HL-60 (cell line): ENCODE measurements around the gene ME1.

Experiments
- POLR2AphosphoS5 ChIP-seq: IDR thresholded peaks from 2 replicates; pipeline ENCODE4 v1.6.1; 2012; ENCODE audit warnings: low read depth
- TF ChIP-seq, protein P1 (sequence below): IDR thresholded peaks from one replicate; pipeline ENCODE4 v1.5.1; 2011; ENCODE audit warnings: low read length, control low read depth, inconsistent platforms; ENCODE audit not compliant: insufficient read depth

DNA sequence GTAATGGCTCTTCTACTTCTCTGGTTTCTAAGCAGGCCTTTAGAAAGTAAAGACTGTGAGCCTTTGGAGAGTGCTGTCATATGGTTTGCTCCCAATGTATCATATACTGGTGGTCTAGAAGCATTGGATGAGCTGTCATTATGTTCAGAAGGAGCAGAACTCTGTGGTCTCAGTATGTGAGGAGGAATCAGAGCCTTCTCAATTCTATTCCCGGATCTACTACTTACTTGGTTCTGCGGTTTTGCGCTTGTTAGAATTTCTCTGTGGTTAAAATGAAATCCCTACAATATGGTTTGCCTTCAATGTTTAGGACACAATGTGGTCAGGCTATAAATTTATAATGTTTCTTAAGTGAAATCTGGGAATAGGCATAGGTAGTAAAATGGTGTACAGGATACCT is 173.1 kb downstream of the ME1 start:
- TF ChIP-seq, protein P1, sequence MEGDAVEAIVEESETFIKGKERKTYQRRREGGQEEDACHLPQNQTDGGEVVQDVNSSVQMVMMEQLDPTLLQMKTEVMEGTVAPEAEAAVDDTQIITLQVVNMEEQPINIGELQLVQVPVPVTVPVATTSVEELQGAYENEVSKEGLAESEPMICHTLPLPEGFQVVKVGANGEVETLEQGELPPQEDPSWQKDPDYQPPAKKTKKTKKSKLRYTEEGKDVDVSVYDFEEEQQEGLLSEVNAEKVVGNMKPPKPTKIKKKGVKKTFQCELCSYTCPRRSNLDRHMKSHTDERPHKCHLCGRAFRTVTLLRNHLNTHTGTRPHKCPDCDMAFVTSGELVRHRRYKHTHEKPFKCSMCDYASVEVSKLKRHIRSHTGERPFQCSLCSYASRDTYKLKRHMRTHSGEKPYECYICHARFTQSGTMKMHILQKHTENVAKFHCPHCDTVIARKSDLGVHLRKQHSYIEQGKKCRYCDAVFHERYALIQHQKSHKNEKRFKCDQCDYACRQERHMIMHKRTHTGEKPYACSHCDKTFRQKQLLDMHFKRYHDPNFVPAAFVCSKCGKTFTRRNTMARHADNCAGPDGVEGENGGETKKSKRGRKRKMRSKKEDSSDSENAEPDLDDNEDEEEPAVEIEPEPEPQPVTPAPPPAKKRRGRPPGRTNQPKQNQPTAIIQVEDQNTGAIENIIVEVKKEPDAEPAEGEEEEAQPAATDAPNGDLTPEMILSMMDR, result no peak
- no peak for TF ChIP-seq POLR2AphosphoS5
